Measurements from ENCODE around the gene GPR132.

The GPR132 gene

GRCh38 chr14:105090493-105091053 is 25.3 kb upstream of the GPR132 start:
- peak; percentile 86 for DNase-seq (ENCODE audit: low read depth)
- peak; percentile 96 for TF ChIP-seq CTCF (IDR thresholded peaks at IDR 0.05; ENCODE audit: insufficient read depth, low read depth, low read length, missing control alignments)
- H3K4me3 ChIP-seq (ENCODE audit: low read length), result no peak overlapping the region

- no peak for TF ChIP-seq CTCF (IDR thresholded peaks at IDR 0.05; ENCODE audit: insufficient read depth, low read depth, low read length, missing control alignments)
- DNase-seq (ENCODE audit: low read depth), result no peak
- no peak overlapping the region for H3K4me3 ChIP-seq (ENCODE audit: low read length)
These were observed 24.7 kb upstream of the GPR132 start for GRCh38 chr14:105089746-105090492.

GRCh38 chr14:105088812-105089745 is 23.8 kb upstream of the GPR132 start:
- TF ChIP-seq CTCF (IDR thresholded peaks at IDR 0.05; ENCODE audit: insufficient read depth, low read depth, low read length, missing control alignments), result no peak
- DNase-seq (ENCODE audit: low read depth), result peak; percentile 21
- H3K4me3 ChIP-seq (ENCODE audit: low read length), result no peak overlapping the region

GRCh38 chr14:105087963-105088811 is 23.0 kb upstream of the GPR132 start:
- peak; percentile 46 for DNase-seq (ENCODE audit: low read depth)
- H3K4me3 ChIP-seq (ENCODE audit: low read length), result peak overlapping the region; percentile 7
- TF ChIP-seq CTCF (IDR thresholded peaks at IDR 0.05; ENCODE audit: insufficient read depth, low read depth, low read length, missing control alignments), result no peak

- DNase-seq (ENCODE audit: low read depth), result peak; percentile 93
These were observed 22.2 kb upstream of the GPR132 start for GRCh38 chr14:105087308-105087962.

More at GRCh38 chr14:105087308-105087962, 22.2 kb upstream of the GPR132 start:
- peak overlapping the region; percentile 45 for H3K4me3 ChIP-seq (ENCODE audit: low read length)
- no peak for TF ChIP-seq CTCF (IDR thresholded peaks at IDR 0.05; ENCODE audit: insufficient read depth, low read depth, low read length, missing control alignments)

Data from epithelial cell of esophagus (primary cell).